Suprapubic skin (tissue), 3 donors: ENCODE results near the gene MAS1L.

Source experiments
- CTCF ChIP-seq, 2 donors: fragments of 200-600 bp in 1 of 2; fragments of 450-650 bp in 1 of 2; sonication (generic) in 1 of 2; IDR thresholded peaks; one replicate each; pipeline ENCODE4 v1.5.1; 2016 to 2019; ENCODE audit warnings: antibody characterized with exemption in 2 of 2, mild to moderate bottlenecking in 1 of 2, moderate library complexity in 1 of 2
- POLR2A ChIP-seq, 2 donors: fragments of 450-650 bp; IDR thresholded peaks; one replicate each; pipeline ENCODE4 v1.6.1; 2017; ENCODE audit warnings: antibody characterized with exemption in 2 of 2, mild to moderate bottlenecking in 2 of 2, moderate library complexity in 2 of 2

GRCh38 chr6:29529956-29530355 is 42.2 kb upstream of the MAS1L start:
- TF ChIP-seq CTCF (IDR thresholded peaks at IDR 0.05): no peak
- no peak for TF ChIP-seq POLR2A (IDR thresholded peaks at IDR 0.05)
